ENCODE results near the gene PTPRB. TPM values are rescaled to one million over a fixed set of nuclear protein-coding genes. Genes with fewer than 3 reads are reported as not detected.

PTPRB gene
- total RNA-seq, 1 experiment from 2014 or later, result 0.33 TPM

DNA sequence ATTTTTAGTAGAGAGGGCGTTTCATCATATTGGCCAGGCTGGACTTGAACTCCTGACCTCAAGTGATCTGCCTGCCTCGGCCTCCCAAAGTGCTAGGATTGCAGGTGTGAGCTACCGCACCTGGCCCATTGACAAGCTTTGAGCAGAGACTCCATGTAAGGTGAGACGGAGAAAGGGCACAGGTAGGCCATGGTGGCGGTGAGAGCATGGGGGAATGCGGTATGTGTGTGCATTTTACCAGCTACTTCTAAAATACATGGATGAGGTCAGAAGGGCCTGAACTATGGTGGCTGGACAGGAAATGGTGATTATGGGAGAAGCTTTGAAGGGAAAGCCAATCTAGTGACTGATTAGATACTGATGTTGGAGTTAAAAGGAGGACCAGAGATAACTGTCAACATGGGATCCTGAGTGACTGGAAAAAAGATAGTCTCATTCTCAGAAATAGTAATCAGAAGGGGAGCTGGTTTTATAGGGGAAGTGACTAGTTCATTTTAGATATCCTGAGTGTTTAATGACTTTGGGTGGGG is 21.9 kb upstream of the PTPRB start:
- CTCF ChIA-PET, result no interaction called here
- intact Hi-C loops (cut with micrococcal nuclease; ENCODE audit: unreplicated experiment), result no loop called here
- TF ChIP-seq SIN3A (IDR thresholded peaks at IDR 0.05; ENCODE audit: borderline replicate concordance, insufficient read depth, low read depth, low read length) (no peak), TCF7L2 (IDR thresholded peaks at IDR 0.05; ENCODE audit: low read depth, low read length) (no peak), POLR2AphosphoS5 (IDR thresholded peaks at IDR 0.05; ENCODE audit: low read depth, low read length) (no peak)
- TF ChIP-seq, protein P1, sequence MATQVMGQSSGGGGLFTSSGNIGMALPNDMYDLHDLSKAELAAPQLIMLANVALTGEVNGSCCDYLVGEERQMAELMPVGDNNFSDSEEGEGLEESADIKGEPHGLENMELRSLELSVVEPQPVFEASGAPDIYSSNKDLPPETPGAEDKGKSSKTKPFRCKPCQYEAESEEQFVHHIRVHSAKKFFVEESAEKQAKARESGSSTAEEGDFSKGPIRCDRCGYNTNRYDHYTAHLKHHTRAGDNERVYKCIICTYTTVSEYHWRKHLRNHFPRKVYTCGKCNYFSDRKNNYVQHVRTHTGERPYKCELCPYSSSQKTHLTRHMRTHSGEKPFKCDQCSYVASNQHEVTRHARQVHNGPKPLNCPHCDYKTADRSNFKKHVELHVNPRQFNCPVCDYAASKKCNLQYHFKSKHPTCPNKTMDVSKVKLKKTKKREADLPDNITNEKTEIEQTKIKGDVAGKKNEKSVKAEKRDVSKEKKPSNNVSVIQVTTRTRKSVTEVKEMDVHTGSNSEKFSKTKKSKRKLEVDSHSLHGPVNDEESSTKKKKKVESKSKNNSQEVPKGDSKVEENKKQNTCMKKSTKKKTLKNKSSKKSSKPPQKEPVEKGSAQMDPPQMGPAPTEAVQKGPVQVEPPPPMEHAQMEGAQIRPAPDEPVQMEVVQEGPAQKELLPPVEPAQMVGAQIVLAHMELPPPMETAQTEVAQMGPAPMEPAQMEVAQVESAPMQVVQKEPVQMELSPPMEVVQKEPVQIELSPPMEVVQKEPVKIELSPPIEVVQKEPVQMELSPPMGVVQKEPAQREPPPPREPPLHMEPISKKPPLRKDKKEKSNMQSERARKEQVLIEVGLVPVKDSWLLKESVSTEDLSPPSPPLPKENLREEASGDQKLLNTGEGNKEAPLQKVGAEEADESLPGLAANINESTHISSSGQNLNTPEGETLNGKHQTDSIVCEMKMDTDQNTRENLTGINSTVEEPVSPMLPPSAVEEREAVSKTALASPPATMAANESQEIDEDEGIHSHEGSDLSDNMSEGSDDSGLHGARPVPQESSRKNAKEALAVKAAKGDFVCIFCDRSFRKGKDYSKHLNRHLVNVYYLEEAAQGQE (IDR thresholded peaks at IDR 0.05; ENCODE audit: insufficient read depth in 1 of 2, low read depth in 2 of 2, low read length in 1 of 2), result no peak
- TF ChIP-seq, protein P2, sequence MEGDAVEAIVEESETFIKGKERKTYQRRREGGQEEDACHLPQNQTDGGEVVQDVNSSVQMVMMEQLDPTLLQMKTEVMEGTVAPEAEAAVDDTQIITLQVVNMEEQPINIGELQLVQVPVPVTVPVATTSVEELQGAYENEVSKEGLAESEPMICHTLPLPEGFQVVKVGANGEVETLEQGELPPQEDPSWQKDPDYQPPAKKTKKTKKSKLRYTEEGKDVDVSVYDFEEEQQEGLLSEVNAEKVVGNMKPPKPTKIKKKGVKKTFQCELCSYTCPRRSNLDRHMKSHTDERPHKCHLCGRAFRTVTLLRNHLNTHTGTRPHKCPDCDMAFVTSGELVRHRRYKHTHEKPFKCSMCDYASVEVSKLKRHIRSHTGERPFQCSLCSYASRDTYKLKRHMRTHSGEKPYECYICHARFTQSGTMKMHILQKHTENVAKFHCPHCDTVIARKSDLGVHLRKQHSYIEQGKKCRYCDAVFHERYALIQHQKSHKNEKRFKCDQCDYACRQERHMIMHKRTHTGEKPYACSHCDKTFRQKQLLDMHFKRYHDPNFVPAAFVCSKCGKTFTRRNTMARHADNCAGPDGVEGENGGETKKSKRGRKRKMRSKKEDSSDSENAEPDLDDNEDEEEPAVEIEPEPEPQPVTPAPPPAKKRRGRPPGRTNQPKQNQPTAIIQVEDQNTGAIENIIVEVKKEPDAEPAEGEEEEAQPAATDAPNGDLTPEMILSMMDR (IDR thresholded peaks at IDR 0.05), result no peak

DNA sequence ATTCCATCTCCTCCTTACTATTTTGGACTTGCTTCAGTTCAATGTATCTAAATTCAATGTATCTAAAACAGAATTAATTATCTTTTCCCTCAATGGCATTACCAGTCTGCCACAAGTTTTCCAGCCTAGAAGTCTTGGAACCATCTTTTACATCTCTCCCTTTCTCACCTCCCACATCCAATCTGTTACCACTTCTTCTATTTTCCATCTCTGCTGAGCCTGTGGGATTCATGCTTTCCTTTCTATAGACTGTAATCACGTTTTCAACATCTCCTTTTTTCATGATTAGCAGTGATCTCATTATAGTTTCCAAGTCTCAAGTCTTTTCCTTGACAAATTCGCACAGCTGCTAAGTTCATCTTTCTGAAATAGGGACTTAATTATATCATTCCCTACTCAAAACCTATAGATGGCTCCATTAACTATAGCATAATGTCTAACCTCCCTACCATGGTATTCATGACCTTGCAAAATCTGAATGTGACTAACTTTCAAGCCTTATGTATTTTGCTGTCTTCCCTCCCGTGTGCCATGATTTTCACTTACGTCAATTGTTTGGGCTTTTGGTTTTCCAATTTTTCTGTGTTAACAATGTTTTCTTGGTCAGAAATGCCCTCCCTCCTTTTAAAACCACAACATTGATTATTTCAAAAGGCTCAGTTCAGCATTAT is 20.5 kb upstream of the PTPRB start:
- in situ Hi-C loops (cut with HindIII; ENCODE audit: low pct_unique_long_range_greater_than_20kb, low sequenced_read_pairs) (no loop called here), intact Hi-C loops (cut with micrococcal nuclease; ENCODE audit: unreplicated experiment) (no loop called here)
- DNase-seq (ENCODE audit: low read depth, low spot score) (no peak), ATAC-seq (no peak)
- Histone ChIP-seq H3K4me1 (ENCODE audit: control insufficient read depth, insufficient read depth, low read length) (no peaks in the 10 kb centered on the region), H3K4me3 (ENCODE audit: low read depth in 2 of 2, low read length in 2 of 2) (no peak overlapping the region), H3K36me3 (ENCODE audit: control insufficient read depth, insufficient read depth, low read length) (no peaks in the 10 kb centered on the region), H3K9me3 (ENCODE audit: control insufficient read depth, insufficient read depth, low read depth, low read length) (no peaks in the 10 kb centered on the region), H3K27me3 (ENCODE audit: control insufficient read depth, insufficient read depth, low read length) (no peaks in the 10 kb centered on the region), H3K27ac (ENCODE audit: low read length) (no peak overlapping the region)
- TF ChIP-seq, protein P1 (IDR thresholded peaks at IDR 0.05; ENCODE audit: insufficient read depth in 1 of 2, low read depth in 2 of 2, low read length in 1 of 2), result no peak
- TF ChIP-seq TCF7L2 (IDR thresholded peaks at IDR 0.05; ENCODE audit: low read depth, low read length) (no peak), SIN3A (IDR thresholded peaks at IDR 0.05; ENCODE audit: borderline replicate concordance, insufficient read depth, low read depth, low read length) (no peak), POLR2AphosphoS5 (IDR thresholded peaks at IDR 0.05; ENCODE audit: low read depth, low read length) (no peak)
- TF ChIP-seq, protein P2 (IDR thresholded peaks at IDR 0.05), result no peak
- ChIA-PET CTCF (no interaction called here), POLR2A (no interaction called here)
- BruUV-seq (replicated peaks), result no TSS peak

More for the DNA sequence above, 21.9 kb upstream of the PTPRB start:
- in situ Hi-C loops (cut with HindIII; ENCODE audit: low pct_unique_long_range_greater_than_20kb, low sequenced_read_pairs), result no loop called here
- Histone ChIP-seq H3K36me3 (ENCODE audit: control insufficient read depth, insufficient read depth, low read length) (no peaks in the 10 kb centered on the region), H3K9me3 (ENCODE audit: control insufficient read depth, insufficient read depth, low read depth, low read length) (no peaks in the 10 kb centered on the region), H3K4me3 (ENCODE audit: low read depth in 2 of 2, low read length in 2 of 2) (no peak overlapping the region), H3K4me1 (ENCODE audit: control insufficient read depth, insufficient read depth, low read length) (no peaks in the 10 kb centered on the region), H3K27ac (ENCODE audit: low read length) (no peak overlapping the region), H3K27me3 (ENCODE audit: control insufficient read depth, insufficient read depth, low read length) (no peaks in the 10 kb centered on the region)
- BruUV-seq (replicated peaks), result no TSS peak
- POLR2A ChIA-PET, result no interaction called here
- ATAC-seq (no peak), DNase-seq (ENCODE audit: low read depth, low spot score) (no peak)

Measured in Panc1 (cell line).